ENCODE measurements around the gene CDC42SE2. TPM values are rescaled to one million over a fixed set of nuclear protein-coding genes. Genes with fewer than 3 reads are reported as not detected.

CDC42SE2 gene
- total RNA-seq, 1 donor: 45.6 TPM

DNA sequence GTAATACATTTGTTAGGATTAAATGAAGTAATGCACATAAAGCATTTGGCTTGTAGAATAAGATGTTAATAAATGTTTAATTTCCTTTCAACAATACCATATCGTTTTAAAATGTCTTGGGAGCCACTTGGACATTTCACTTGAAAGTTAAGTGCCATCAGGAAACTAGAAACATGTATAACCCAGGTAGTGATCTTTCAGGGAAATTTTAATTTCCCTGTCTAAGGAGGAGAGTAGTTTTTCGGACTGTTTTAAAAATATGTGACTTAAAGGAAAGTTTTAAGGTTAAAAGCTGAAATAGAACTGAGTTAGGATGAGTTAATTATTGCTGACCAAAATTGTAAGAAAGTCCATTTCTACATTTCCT is 18.0 kb downstream of the CDC42SE2 start:
- H3K4me3 ChIP-seq (ENCODE audit: low read depth, low read length): no peak overlapping the region
- no peak for DNase-seq (ENCODE audit: low read depth)
- TF ChIP-seq, protein P1, sequence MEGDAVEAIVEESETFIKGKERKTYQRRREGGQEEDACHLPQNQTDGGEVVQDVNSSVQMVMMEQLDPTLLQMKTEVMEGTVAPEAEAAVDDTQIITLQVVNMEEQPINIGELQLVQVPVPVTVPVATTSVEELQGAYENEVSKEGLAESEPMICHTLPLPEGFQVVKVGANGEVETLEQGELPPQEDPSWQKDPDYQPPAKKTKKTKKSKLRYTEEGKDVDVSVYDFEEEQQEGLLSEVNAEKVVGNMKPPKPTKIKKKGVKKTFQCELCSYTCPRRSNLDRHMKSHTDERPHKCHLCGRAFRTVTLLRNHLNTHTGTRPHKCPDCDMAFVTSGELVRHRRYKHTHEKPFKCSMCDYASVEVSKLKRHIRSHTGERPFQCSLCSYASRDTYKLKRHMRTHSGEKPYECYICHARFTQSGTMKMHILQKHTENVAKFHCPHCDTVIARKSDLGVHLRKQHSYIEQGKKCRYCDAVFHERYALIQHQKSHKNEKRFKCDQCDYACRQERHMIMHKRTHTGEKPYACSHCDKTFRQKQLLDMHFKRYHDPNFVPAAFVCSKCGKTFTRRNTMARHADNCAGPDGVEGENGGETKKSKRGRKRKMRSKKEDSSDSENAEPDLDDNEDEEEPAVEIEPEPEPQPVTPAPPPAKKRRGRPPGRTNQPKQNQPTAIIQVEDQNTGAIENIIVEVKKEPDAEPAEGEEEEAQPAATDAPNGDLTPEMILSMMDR (IDR thresholded peaks at IDR 0.05; ENCODE audit: insufficient read depth, low read length): no peak

DNA sequence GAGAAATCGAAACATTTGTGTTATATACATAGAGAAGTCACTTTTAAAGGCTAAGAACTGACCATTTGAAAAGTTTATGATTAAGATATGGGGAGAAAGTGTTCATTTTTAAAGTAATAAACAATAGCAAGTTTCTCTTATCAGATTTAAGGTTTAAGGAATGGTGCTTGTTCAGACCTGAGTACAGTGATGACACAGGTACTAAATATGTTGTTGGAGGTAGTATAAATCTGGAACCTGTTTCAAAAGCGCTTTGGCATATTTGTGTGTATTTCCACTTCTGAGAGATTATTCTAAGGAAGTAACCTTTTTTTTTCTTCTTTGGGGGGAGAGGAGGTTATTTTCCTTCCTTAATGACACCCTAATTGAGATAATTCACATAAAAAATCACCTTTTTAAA is 18.4 kb downstream of the CDC42SE2 start:
- TF ChIP-seq, protein P1 (IDR thresholded peaks at IDR 0.05; ENCODE audit: insufficient read depth, low read length): no peak
- no peak for DNase-seq (ENCODE audit: low read depth)

DNA sequence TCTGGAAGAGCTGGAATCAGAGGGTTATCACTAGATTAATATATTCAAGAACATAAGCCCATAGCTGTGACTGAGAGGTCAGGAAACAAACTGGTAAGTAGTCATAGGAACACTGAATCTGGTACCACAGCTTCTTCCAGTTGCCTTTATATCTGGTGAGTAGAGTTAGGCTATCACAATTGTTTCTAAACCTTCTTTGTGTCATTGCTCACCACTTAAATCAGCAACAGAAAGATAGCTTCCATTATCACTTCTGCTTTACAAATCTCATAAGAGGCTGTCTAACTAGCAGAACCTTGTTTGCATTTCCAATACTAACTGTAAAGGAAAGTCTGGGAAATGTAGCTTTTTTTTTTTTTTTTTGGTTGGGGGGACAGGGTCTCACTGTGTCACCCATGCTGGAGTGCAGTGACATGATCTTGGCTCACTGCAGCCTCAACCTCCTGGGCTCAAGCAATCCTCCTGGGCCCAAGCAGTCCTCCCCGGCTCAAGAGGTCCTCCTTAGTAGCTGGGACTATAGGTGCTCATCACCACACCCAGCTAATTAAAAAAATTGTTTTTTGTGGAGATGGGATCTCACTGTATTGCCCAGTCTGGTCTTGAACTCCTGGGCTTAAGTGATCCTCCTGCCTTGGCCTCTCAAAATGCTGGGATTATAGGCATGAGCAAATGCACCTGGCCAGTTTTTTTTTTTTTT is 22.0 kb downstream of the CDC42SE2 start:
- TF ChIP-seq, protein P1 (IDR thresholded peaks at IDR 0.05; ENCODE audit: insufficient read depth, low read length): no peak
- DNase-seq (ENCODE audit: low read depth): no peak
- no peak overlapping the region for H3K4me3 ChIP-seq (ENCODE audit: low read depth, low read length)

More for the DNA sequence above, 18.4 kb downstream of the CDC42SE2 start:
- H3K4me3 ChIP-seq (ENCODE audit: low read depth, low read length): no peak overlapping the region

DNA sequence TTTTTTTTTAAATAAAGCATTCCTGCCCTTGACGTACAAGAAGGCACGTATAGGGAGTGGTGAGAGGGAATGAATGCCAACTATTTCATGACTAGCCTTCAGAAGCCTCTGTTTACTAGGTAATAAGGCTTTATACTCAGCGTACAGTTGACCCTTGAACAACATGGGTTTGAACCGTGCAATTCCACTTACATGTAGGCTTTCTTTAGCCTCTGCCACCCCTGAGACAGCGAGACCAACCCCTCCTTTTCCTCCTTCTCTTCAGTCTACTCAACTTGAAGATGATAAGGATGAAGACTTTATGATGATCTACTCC is 22.5 kb downstream of the CDC42SE2 start:
- TF ChIP-seq, protein P1 (IDR thresholded peaks at IDR 0.05; ENCODE audit: insufficient read depth, low read length): no peak

DNA sequence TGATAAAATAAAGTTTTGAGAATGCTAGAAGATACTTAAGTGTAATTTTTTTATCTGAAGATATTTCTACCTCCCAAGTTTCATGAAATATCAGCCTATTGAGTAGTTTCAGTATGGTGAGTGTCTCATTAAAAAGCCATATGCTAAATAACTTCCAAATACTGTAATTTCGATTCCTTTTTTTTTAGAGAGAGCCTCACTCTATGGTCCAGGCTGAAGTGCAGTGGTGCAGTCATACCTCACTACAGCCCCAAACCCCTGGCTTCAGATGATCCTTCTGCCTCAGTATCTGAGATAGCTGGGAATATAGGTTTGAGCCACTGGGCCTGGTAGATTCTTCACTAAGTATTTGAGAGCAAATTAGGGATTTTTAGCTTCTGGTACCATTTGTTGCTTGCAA is 24.5 kb downstream of the CDC42SE2 start:
- no peak overlapping the region for H3K4me3 ChIP-seq (ENCODE audit: low read depth, low read length)
- TF ChIP-seq, protein P1 (IDR thresholded peaks at IDR 0.05; ENCODE audit: insufficient read depth, low read length): no peak
- DNase-seq (ENCODE audit: low read depth): no peak

More for the DNA sequence above, 22.5 kb downstream of the CDC42SE2 start:
- no peak for DNase-seq (ENCODE audit: low read depth)
- H3K4me3 ChIP-seq (ENCODE audit: low read depth, low read length): no peak overlapping the region

DNA sequence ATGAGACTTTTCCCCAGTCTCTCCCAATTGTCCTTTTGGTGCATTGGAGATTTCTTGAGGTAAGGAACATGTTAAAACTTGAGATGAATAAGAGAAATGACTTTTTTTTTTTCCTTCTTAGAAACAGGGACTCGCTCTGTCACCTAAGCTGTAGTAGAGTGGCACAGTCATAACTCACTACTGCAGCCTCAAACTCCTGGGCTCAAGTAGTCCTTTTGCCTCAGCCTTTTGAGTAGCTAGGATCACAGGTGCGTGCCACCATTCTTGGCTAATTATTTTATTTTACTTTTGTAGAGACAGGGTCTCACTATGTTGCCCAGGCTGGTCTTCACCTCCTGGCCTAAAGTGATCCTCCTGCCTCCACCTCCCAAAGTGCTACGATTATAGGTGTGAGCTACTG is 25.9 kb downstream of the CDC42SE2 start:
- no peak for DNase-seq (ENCODE audit: low read depth)
- TF ChIP-seq, protein P1 (IDR thresholded peaks at IDR 0.05; ENCODE audit: insufficient read depth, low read length): no peak
- H3K4me3 ChIP-seq (ENCODE audit: low read depth, low read length): no peak overlapping the region

DNA sequence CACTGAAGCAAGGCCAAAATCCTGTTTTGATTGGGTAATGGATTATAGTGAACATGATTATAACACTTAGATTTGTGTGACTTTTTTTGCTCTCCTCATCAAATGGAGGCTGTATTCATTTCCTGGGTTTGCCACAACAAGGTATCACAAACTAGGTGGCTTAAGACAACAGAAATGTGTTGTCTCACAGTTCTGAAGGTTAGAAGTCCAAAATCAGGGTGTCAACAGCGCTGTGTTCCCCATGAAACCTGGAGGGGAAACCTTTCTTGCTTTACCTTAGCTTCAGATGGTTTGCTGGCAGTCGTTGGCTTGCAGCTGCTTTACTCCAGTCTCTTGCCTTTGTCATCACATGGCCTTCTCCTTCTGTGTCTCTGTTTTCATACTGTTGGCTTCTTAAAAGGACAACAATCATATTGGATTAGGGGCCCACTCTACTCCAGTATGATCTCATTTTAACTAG is 32.4 kb downstream of the CDC42SE2 start:
- no peak for DNase-seq (ENCODE audit: low read depth)
- TF ChIP-seq, protein P1 (IDR thresholded peaks at IDR 0.05; ENCODE audit: insufficient read depth, low read length): no peak
- no peak overlapping the region for H3K4me3 ChIP-seq (ENCODE audit: low read depth, low read length)
